ENCODE results near the gene TWIST2. TPM values are rescaled to one million over a fixed set of nuclear protein-coding genes. Genes with fewer than 3 reads are reported as not detected.

The TWIST2 gene
- total RNA-seq, 2 donors from 2014 or later: 41.4 to 62.1 TPM

DNA sequence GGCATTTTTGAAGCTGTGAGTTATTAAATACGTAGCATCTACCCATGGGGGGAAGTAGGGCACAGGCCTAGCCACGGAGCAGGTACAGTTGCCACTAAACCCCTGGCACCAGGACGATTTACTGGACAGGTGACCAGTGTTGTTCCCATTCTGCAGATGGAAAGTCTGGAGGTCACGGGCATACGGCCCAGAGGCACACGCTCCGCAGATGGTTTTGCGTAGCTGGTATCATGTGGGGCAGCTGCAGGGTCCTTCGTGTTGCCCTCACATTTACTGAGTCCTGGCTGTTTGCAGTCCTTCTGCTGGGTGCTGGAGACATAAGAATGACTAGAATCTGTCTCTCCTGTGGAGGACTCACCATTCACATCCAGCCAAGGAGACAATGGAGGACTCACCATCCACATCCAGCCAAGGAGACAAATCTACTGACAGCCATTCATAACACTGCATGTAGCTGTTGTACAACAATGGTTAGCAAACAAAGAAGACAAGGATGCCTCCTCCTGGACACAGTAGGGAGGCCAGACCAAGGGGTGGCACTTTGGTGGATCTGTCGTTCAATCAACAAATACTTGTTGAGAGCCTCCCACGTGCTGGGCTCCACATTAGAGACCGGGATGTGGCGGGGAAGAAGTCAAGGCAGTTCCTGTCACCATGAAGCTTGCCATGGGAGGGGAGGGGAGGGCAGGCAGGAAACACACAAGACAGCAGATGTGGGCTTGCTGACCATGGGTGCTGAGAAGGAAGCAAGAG is 24.9 kb downstream of the TWIST2 start:
- no peak for DNase-seq (ENCODE audit: low spot score)
- H3K4me1 ChIP-seq (ENCODE audit: control insufficient read depth in 1 of 2, low read depth in 2 of 2): peaks cover 11 to 16% of the 10 kb centered on the region in 2 donors
- ATAC-seq (ENCODE audit: insufficient number of reproducible peaks, low FRiP score, low read depth): no peak
- no peaks in the 10 kb centered on the region for H3K27me3 ChIP-seq (replicated peaks; ENCODE audit: insufficient read depth)
- no peak overlapping the region for H3K4me3 ChIP-seq
- no peaks in the 10 kb centered on the region for H3K9me3 ChIP-seq
- no peak for TF ChIP-seq CTCF (IDR thresholded peaks at IDR 0.05)
- H3K27ac ChIP-seq: no peak overlapping the region
- H3K36me3 ChIP-seq: no peaks in the 10 kb centered on the region

- Histone ChIP-seq H3K27me3 (replicated peaks; ENCODE audit: insufficient read depth) (no peaks in the 10 kb centered on the region), H3K27ac (no peak overlapping the region), H3K4me3 (no peak overlapping the region), H3K9me3 (no peaks in the 10 kb centered on the region), H3K4me1 (ENCODE audit: control insufficient read depth in 1 of 2, low read depth in 2 of 2) (peaks cover 5 to 10% of the 10 kb centered on the region in 2 donors), H3K36me3 (no peaks in the 10 kb centered on the region)
- no peak for DNase-seq (ENCODE audit: low spot score)
- ATAC-seq (ENCODE audit: insufficient number of reproducible peaks, low FRiP score, low read depth): no peak
- TF ChIP-seq CTCF (IDR thresholded peaks at IDR 0.05): no peak
These were observed 25.5 kb downstream of the TWIST2 start for GRCh38 chr2:238873381-238873801.

- Histone ChIP-seq H3K9me3 (no peaks in the 10 kb centered on the region), H3K27ac (no peak overlapping the region), H3K27me3 (replicated peaks; ENCODE audit: insufficient read depth) (no peaks in the 10 kb centered on the region), H3K4me3 (no peak overlapping the region), H3K36me3 (no peaks in the 10 kb centered on the region), H3K4me1 (ENCODE audit: control insufficient read depth in 1 of 2, low read depth in 2 of 2) (peaks cover under 1 to 6% of the 10 kb centered on the region in 2 donors)
- DNase-seq (ENCODE audit: low spot score) (no peak), ATAC-seq (ENCODE audit: insufficient number of reproducible peaks, low FRiP score, low read depth) (no peak)
- TF ChIP-seq CTCF (IDR thresholded peaks at IDR 0.05): no peak
These were observed 26.0 kb downstream of the TWIST2 start for GRCh38 chr2:238873841-238874240.

DNA sequence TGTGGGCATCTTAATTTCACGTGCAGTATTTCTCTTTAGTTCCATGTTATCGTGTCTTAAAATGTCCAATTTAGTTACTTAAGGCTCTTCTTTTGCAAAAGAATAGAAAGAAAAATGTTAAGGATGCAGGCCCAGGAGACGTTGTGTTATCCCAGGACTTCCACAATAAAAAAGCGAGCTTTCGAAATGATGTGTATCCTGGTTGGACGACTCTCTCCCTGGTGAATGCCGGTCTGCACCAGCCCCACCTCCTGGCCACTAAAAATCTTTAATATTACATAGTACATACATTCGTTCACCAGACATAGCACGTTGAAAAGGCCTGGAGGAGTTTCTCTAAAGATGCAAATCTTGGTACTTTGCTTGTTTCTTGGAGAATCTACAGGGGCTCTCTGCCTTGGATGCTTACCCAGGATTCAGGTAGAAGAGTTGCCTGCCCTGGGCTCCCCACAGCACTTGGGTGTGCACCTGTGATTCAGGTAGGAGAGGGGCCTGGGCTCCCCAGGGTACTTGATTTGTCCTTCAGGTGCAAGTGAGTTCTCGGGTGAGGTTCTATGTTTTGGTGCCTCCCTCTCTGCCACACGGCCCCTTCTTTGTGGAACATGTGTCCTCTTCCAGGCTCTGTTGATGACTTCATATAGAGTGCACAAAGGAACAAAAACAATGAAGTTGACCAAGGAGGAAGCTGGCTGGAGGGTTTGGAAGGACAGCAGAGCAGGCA is 26.6 kb downstream of the TWIST2 start:
- H3K4me3 ChIP-seq: no peak overlapping the region
- no peaks in the 10 kb centered on the region for H3K9me3 ChIP-seq
- TF ChIP-seq CTCF (IDR thresholded peaks at IDR 0.05): no peak
- H3K36me3 ChIP-seq: no peaks in the 10 kb centered on the region
- no peaks in the 10 kb centered on the region for H3K4me1 ChIP-seq (ENCODE audit: control insufficient read depth in 1 of 2, low read depth in 2 of 2)
- no peak overlapping the region for H3K27ac ChIP-seq
- no peak for ATAC-seq (ENCODE audit: insufficient number of reproducible peaks, low FRiP score, low read depth)
- DNase-seq (ENCODE audit: low spot score): no peak
- no peaks in the 10 kb centered on the region for H3K27me3 ChIP-seq (replicated peaks; ENCODE audit: insufficient read depth)

DNA sequence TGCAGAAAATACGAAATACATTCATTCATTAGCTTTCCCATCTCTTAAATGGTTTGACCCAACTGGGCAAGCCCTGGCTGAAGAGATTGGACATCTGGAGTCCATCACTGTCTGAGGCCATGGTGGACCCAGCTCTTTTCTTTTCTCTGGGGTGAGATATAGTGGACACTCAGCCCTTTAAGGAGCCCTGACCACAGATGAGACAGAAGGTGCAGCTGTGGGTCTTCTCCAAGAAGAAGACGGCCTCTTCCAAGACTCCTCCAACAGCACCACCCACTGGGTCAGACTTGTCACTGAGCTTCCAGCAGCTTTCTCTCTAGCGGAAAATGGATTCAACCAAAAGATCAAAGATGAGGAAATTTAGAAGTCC is 27.2 kb downstream of the TWIST2 start:
- ATAC-seq (ENCODE audit: insufficient number of reproducible peaks, low FRiP score, low read depth) (no peak), DNase-seq (ENCODE audit: low spot score) (no peak)
- no peak for TF ChIP-seq CTCF (IDR thresholded peaks at IDR 0.05)

More for the DNA sequence above, 27.2 kb downstream of the TWIST2 start:
- H3K9me3 ChIP-seq: no peaks in the 10 kb centered on the region
- H3K27ac ChIP-seq: no peak overlapping the region
- no peaks in the 10 kb centered on the region for H3K36me3 ChIP-seq
- no peak overlapping the region for H3K4me3 ChIP-seq
- H3K27me3 ChIP-seq (replicated peaks; ENCODE audit: insufficient read depth): no peaks in the 10 kb centered on the region
- H3K4me1 ChIP-seq (ENCODE audit: control insufficient read depth in 1 of 2, low read depth in 2 of 2): no peaks in the 10 kb centered on the region

Data from thoracic aorta (tissue), 2 donors.